ENCODE measurements around the gene TTC24. TPM values are rescaled to one million over a fixed set of nuclear protein-coding genes. Genes with fewer than 3 reads are reported as not detected.
A peak's percentile ranks its signal among the peaks of the same experiment; 100 is the strongest.
"Not testable (repeated sequence)": the region's sequence is repeated elsewhere in the genome, so short reads cannot be mapped to it uniquely, and the experiment has no call there.

TTC24 gene
- total and polyA plus RNA-seq, 7 experiments from 2014 or later: 0.97 to 10.2 (median 3.2) TPM

DNA sequence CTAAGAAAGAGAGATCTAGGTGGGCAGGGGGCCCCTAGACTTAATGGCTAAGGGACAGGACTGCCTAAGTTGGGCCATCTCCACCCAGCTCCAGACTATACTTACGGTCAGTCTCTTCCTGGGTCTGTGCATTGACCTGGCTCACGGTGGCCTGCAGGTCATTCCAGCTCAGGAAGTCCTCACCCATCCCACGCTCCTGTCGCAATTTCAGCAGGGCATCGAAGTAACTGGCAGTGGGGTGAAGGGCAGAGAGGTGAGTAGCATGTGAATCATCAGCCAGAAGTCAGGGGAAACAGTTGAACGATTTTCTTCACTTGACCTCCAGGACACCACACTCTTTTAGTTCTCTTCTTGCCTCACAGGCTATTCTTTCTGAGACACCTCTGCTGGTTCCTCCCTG, 27.7 kb upstream of the TTC24 start:
- no peak for DNase-seq
- no peak overlapping the region for H3K27ac ChIP-seq (ENCODE audit: low read depth, low read length)
- H3K4me3 ChIP-seq (ENCODE audit: low read length): no peak overlapping the region
- H3K9me3 ChIP-seq (ENCODE audit: control insufficient read depth in 2 of 3, low read length in 3 of 3): no peaks in the 10 kb centered on the region
- Mint-ChIP-seq H3K27me3 (no peaks in the 10 kb centered on the region), H3K9me3 (no peaks in the 10 kb centered on the region), H3K4me1 (peaks cover 0 to 5% (median 3%) of the 10 kb centered on the region in 7 donors), H3K27ac (no peak overlapping the region), H3K4me3 (no peak overlapping the region), H3K36me3 (peaks cover 0 to 7% (median 0%) of the 10 kb centered on the region in 5 donors)
- H3K36me3 ChIP-seq (ENCODE audit: control insufficient read depth in 2 of 3, insufficient read depth in 3 of 3, low read length in 3 of 3): no peaks in the 10 kb centered on the region
- intact Hi-C loops (cut with micrococcal nuclease): no loop called here
- ATAC-seq: peak; percentile 48
- ChIA-PET POLR2A (interaction anchor here (1.7 kb wide), 1 partner anchor 49 kb away, joined by 3 read pairs; the partner anchor contains the start of gene GPATCH4), CTCF (no interaction called here)
- no peaks in the 10 kb centered on the region for H3K27me3 ChIP-seq (ENCODE audit: control insufficient read depth in 2 of 2, insufficient read depth in 2 of 2, low read length in 2 of 2)
- H3K4me1 ChIP-seq (ENCODE audit: control insufficient read depth in 2 of 2, insufficient read depth in 2 of 2, low read length in 2 of 2): no peaks in the 10 kb centered on the region

DNA sequence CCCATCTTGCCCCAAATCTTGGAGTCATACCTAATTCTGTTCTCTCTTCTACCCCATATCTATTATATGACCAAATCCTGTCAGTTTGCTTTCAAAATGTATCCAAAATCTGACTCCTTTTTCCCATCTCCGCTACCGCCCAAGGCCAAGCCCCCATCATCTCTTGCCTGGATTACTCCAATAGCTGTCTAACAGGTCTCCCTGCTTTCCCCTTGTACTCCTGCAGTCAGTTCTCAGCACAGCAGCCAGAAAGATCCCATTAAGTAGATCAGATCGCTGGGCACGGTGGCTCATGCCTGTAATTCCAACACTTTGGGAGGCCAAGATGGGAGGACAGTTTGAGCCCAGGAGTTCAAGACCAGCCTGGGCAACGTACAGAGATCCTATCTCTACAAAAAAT, 27.0 kb upstream of the TTC24 start:
- Mint-ChIP-seq H3K27me3 (no peaks in the 10 kb centered on the region), H3K9me3 (no peaks in the 10 kb centered on the region), H3K36me3 (peaks cover 0 to 5% (median 0%) of the 10 kb centered on the region in 5 donors), H3K4me3 (no peak overlapping the region), H3K27ac (no peak overlapping the region), H3K4me1 (peaks cover 0 to 5% (median 3%) of the 10 kb centered on the region in 7 donors)
- Histone ChIP-seq H3K4me3 (ENCODE audit: low read length) (no peak overlapping the region), H3K36me3 (ENCODE audit: control insufficient read depth in 2 of 3, insufficient read depth in 3 of 3, low read length in 3 of 3) (no peaks in the 10 kb centered on the region), H3K9me3 (ENCODE audit: control insufficient read depth in 2 of 3, low read length in 3 of 3) (no peaks in the 10 kb centered on the region), H3K27me3 (ENCODE audit: control insufficient read depth in 2 of 2, insufficient read depth in 2 of 2, low read length in 2 of 2) (no peaks in the 10 kb centered on the region), H3K27ac (ENCODE audit: low read depth, low read length) (no peak overlapping the region), H3K4me1 (ENCODE audit: control insufficient read depth in 2 of 2, insufficient read depth in 2 of 2, low read length in 2 of 2) (no peaks in the 10 kb centered on the region)
- ChIA-PET POLR2A (interaction anchor here (1.7 kb wide), 1 partner anchor 48 kb away, joined by 3 read pairs; the partner anchor contains the start of gene GPATCH4), CTCF (no interaction called here)
- intact Hi-C loops (cut with micrococcal nuclease): no loop called here
- ATAC-seq: no peak
- no peak for DNase-seq

DNA sequence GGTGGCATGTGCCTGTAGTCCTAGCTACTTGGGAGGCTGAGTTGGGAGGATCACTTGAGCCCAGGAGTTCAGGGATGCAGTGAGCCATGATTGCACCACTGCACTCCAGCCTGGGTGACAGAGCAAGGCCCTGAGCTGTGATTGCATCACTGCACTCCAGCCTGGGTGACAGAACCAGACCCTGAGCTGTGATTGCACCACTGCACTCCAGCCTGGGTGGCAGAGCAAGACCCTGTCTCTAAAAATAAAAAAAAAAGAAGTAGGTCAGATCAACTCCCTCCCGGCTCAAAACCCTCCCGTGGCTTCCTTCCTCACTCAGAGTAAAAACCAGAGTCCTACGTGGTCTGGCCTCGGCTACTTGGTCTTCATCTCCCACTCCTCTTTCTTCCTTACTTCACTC, 26.6 kb upstream of the TTC24 start:
- H3K4me3 ChIP-seq (ENCODE audit: low read length); DNase-seq; CTCF ChIA-PET; H3K36me3 ChIP-seq (ENCODE audit: control insufficient read depth in 2 of 3, insufficient read depth in 3 of 3, low read length in 3 of 3); H3K36me3 Mint-ChIP-seq; H3K9me3 Mint-ChIP-seq; intact Hi-C loops (cut with micrococcal nuclease); H3K4me1 Mint-ChIP-seq; POLR2A ChIA-PET; H3K27me3 ChIP-seq (ENCODE audit: control insufficient read depth in 2 of 2, insufficient read depth in 2 of 2, low read length in 2 of 2); H3K27me3 Mint-ChIP-seq; H3K4me1 ChIP-seq (ENCODE audit: control insufficient read depth in 2 of 2, insufficient read depth in 2 of 2, low read length in 2 of 2); H3K9me3 ChIP-seq (ENCODE audit: control insufficient read depth in 2 of 3, low read length in 3 of 3); H3K27ac ChIP-seq (ENCODE audit: low read depth, low read length); H3K4me3 Mint-ChIP-seq: not testable (repeated sequence)
- peak; percentile 72 for ATAC-seq
- H3K27ac Mint-ChIP-seq: peak overlapping the region in 2 of 9 donors; percentile 15 to 77

GRCh38 chr1:156553860-156554485, 25.6 kb upstream of the TTC24 start:
- H3K4me3 Mint-ChIP-seq: no peak overlapping the region
- ATAC-seq: no peak
- intact Hi-C loops (cut with micrococcal nuclease): no loop called here

GRCh38 chr1:156554971-156555370, 24.6 kb upstream of the TTC24 start:
- Histone ChIP-seq H3K4me3 (ENCODE audit: low read length) (no peak overlapping the region), H3K9me3 (ENCODE audit: control insufficient read depth in 2 of 3, low read length in 3 of 3) (no peaks in the 10 kb centered on the region), H3K36me3 (ENCODE audit: control insufficient read depth in 2 of 3, insufficient read depth in 3 of 3, low read length in 3 of 3) (no peaks in the 10 kb centered on the region), H3K27me3 (ENCODE audit: control insufficient read depth in 2 of 2, insufficient read depth in 2 of 2, low read length in 2 of 2) (no peaks in the 10 kb centered on the region), H3K27ac (ENCODE audit: low read depth, low read length) (no peak overlapping the region), H3K4me1 (ENCODE audit: control insufficient read depth in 2 of 2, insufficient read depth in 2 of 2, low read length in 2 of 2) (no peaks in the 10 kb centered on the region)
- CTCF ChIA-PET: interaction anchor here (1.1 kb wide), 1 partner anchor 53 kb away, joined by 3 read pairs; no protein-coding TSS in a partner anchor
- peaks cover 0 to 6% (median 0%) of the 10 kb centered on the region in 5 donors for H3K36me3 Mint-ChIP-seq
- peaks cover 0 to 5% (median 3%) of the 10 kb centered on the region in 7 donors for H3K4me1 Mint-ChIP-seq
- POLR2A ChIA-PET: interaction anchor here (1.4 kb wide), 1 partner anchor 16 kb away, joined by 3 read pairs; no protein-coding TSS in a partner anchor
- intact Hi-C loops (cut with micrococcal nuclease): no loop called here
- H3K27ac Mint-ChIP-seq: peak overlapping the region in 1 of 9 donors; percentile 70
- no peak for ATAC-seq
- no peak overlapping the region for H3K4me3 Mint-ChIP-seq
- H3K9me3 Mint-ChIP-seq: no peaks in the 10 kb centered on the region
- no peak for DNase-seq
- no peaks in the 10 kb centered on the region for H3K27me3 Mint-ChIP-seq

More at GRCh38 chr1:156553860-156554485, 25.6 kb upstream of the TTC24 start:
- no peaks in the 10 kb centered on the region for H3K9me3 Mint-ChIP-seq
- peaks cover 0 to 2% (median 0%) of the 10 kb centered on the region in 5 donors for H3K36me3 Mint-ChIP-seq
- no peaks in the 10 kb centered on the region for H3K9me3 ChIP-seq (ENCODE audit: control insufficient read depth in 2 of 3, low read length in 3 of 3)
- no peak for DNase-seq
- ChIA-PET CTCF (interaction anchor here (1.1 kb wide), 1 partner anchor 52 kb away, joined by 3 read pairs; no protein-coding TSS in a partner anchor), POLR2A (interaction anchor here (1.4 kb wide), 1 partner anchor 17 kb away, joined by 3 read pairs; no protein-coding TSS in a partner anchor)
- no peak overlapping the region for H3K27ac Mint-ChIP-seq
- H3K27ac ChIP-seq (ENCODE audit: low read depth, low read length): no peak overlapping the region
- no peaks in the 10 kb centered on the region for H3K36me3 ChIP-seq (ENCODE audit: control insufficient read depth in 2 of 3, insufficient read depth in 3 of 3, low read length in 3 of 3)
- H3K27me3 Mint-ChIP-seq: no peaks in the 10 kb centered on the region
- H3K4me3 ChIP-seq (ENCODE audit: low read length): no peak overlapping the region
- H3K4me1 Mint-ChIP-seq: peaks cover 0 to 5% (median 3%) of the 10 kb centered on the region in 7 donors
- H3K27me3 ChIP-seq (ENCODE audit: control insufficient read depth in 2 of 2, insufficient read depth in 2 of 2, low read length in 2 of 2): no peaks in the 10 kb centered on the region
- no peaks in the 10 kb centered on the region for H3K4me1 ChIP-seq (ENCODE audit: control insufficient read depth in 2 of 2, insufficient read depth in 2 of 2, low read length in 2 of 2)

DNA sequence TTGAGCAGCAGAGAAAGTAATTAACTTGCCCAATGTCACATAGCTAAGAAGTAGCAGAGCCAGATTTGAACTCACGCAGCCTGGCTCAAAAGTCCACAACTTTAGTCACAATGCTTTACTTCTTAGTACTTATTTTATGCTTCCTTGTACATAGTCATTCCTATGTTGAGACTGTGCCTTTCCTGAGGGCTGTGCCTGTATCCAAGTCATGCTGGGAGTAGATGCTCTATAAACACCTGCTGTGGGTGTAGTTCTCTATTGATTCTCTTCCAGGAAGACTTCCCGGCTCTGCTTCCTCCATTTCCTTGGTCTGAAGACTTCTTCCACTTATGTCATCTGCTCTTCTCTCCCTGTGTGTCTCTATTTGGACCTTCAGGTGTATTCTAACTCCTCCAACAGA, 23.8 kb upstream of the TTC24 start:
- no peaks in the 10 kb centered on the region for H3K36me3 ChIP-seq (ENCODE audit: control insufficient read depth in 2 of 3, insufficient read depth in 3 of 3, low read length in 3 of 3)
- no peaks in the 10 kb centered on the region for H3K4me1 ChIP-seq (ENCODE audit: control insufficient read depth in 2 of 2, insufficient read depth in 2 of 2, low read length in 2 of 2)
- no peaks in the 10 kb centered on the region for H3K27me3 ChIP-seq (ENCODE audit: control insufficient read depth in 2 of 2, insufficient read depth in 2 of 2, low read length in 2 of 2)
- ATAC-seq (no peak), DNase-seq (no peak)
- intact Hi-C loops (cut with micrococcal nuclease): no loop called here
- Mint-ChIP-seq H3K36me3 (peaks cover 0 to 6% (median 0%) of the 10 kb centered on the region in 5 donors), H3K27ac (no peak overlapping the region), H3K27me3 (no peaks in the 10 kb centered on the region), H3K4me1 (peaks cover 0 to 5% (median 3%) of the 10 kb centered on the region in 7 donors), H3K9me3 (no peaks in the 10 kb centered on the region), H3K4me3 (no peak overlapping the region)
- H3K4me3 ChIP-seq (ENCODE audit: low read length): no peak overlapping the region
- CTCF ChIA-PET: no interaction called here
- POLR2A ChIA-PET: interaction anchor here (1.4 kb wide), 1 partner anchor 16 kb away, joined by 3 read pairs; no protein-coding TSS in a partner anchor
- H3K9me3 ChIP-seq (ENCODE audit: control insufficient read depth in 2 of 3, low read length in 3 of 3): no peaks in the 10 kb centered on the region
- H3K27ac ChIP-seq (ENCODE audit: low read depth, low read length): no peak overlapping the region

- POLR2A ChIA-PET: no interaction called here
- Histone ChIP-seq H3K36me3 (ENCODE audit: control insufficient read depth in 2 of 3, insufficient read depth in 3 of 3, low read length in 3 of 3) (no peaks in the 10 kb centered on the region), H3K4me3 (ENCODE audit: low read length) (no peak overlapping the region), H3K9me3 (ENCODE audit: control insufficient read depth in 2 of 3, low read length in 3 of 3) (no peaks in the 10 kb centered on the region), H3K4me1 (ENCODE audit: control insufficient read depth in 2 of 2, insufficient read depth in 2 of 2, low read length in 2 of 2) (no peaks in the 10 kb centered on the region), H3K27me3 (ENCODE audit: control insufficient read depth in 2 of 2, insufficient read depth in 2 of 2, low read length in 2 of 2) (no peaks in the 10 kb centered on the region), H3K27ac (ENCODE audit: low read depth, low read length) (no peak overlapping the region)
- no peak overlapping the region for H3K27ac Mint-ChIP-seq
- peaks cover 0 to 6% (median 0%) of the 10 kb centered on the region in 5 donors for H3K36me3 Mint-ChIP-seq
- no peaks in the 10 kb centered on the region for H3K9me3 Mint-ChIP-seq
- CTCF ChIA-PET: no interaction called here
- H3K27me3 Mint-ChIP-seq: no peaks in the 10 kb centered on the region
- no peak overlapping the region for H3K4me3 Mint-ChIP-seq
- intact Hi-C loops (cut with micrococcal nuclease): no loop called here
- H3K4me1 Mint-ChIP-seq: peaks cover 0 to 5% (median 3%) of the 10 kb centered on the region in 7 donors
- ATAC-seq (no peak), DNase-seq (no peak)
Observed at GRCh38 chr1:156556354-156556753, 23.2 kb upstream of the TTC24 start.
